Measurements from ENCODE around the gene GRAMD2B. TPM values are rescaled to one million over a fixed set of nuclear protein-coding genes. Genes with fewer than 3 reads are reported as not detected.
A peak's percentile ranks its signal among the peaks of the same experiment; 100 is the strongest.

The GRAMD2B gene
- total RNA-seq, 1 donor from 2014 or later, result 29.3 TPM

DNA sequence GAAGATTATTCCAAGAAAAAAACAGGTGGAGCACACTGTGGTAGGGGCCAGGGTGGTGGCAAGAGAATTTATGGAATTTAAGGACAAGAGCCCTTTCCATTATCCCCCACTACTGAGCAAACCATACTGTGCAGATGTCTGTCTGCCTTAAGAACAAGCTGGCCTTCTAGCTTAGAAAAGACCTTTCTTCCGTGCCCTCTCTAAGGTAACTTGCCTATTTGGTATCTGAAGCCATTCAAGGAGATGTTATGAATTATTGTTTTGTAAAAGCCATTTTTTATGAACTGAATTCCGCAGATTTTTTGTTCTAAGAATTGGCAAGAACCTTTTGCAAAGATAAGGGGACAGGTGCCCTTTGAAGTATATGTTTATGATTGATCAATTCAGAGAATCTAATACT, 20.9 kb downstream of the GRAMD2B start:
- intact Hi-C loops (cut with DNase I), result no loop called here
- ATAC-seq (no peak), DNase-seq (ENCODE audit: missing footprints) (no peak)

DNA sequence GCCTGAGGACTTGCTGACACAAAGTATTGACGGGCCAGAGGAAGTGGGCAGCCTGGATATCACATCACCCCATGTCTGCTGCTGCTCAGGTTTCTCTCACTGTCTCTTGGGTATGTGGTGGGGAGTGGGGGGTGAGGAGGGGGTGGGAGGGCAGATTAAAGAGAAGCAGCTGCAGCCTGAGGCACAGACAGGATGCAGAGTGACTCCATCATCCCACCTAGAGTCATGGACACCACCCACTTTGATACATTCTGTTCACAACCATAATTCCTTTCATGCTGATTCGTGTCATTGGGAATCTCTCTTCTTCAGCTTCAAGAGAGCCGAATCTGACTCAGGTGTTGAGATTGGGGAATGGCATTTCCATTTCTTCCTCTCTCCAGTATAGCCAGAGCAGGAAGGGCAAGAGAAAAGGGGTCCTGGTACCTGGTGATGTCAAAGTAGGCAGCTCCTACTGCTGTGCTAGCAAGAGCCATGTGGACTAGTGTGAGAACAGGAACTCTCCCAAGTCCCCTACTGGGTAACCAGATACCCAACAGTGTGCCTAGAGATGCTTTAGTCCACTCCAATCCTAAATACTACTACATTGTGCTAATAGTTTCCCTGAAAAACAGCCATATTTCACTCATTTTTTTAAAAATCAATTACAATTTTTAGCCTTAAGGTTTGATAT, 22.4 kb downstream of the GRAMD2B start:
- DNase-seq (ENCODE audit: missing footprints), result no peak
- intact Hi-C loops (cut with DNase I), result no loop called here
- no peak for ATAC-seq

DNA sequence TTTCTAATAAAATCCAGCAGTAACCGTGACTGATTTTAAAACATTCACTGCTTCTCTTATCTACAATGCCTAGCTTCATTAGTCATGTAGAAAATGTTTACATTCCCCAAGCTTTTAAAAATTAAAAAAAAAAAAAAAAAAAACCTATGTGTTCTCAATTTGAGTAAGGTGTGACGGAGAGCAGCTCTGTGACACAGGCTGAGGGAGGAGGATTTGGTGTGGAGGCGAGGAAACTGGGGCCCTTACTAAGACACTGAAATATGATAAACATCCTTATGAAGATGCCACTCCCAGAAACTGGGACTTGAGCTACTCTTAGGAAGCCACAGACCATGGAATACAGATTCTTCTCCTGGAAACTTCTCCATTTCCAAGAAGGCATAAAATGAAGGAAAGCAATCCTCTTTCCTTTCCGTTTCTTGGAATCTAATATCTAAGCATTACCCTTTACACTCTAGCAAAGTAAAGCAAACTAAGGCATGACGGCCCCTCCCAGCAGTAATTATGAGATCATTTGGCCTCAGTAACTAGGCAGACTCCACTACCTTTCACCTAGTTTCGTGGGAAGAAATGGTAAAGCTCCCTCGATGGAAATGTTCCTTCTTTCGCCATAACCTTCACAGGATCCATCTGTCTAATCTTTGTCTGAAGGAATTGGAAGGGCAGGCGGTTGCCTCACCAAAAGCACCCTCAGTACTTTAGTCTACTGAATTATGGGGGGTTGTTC, 23.5 kb downstream of the GRAMD2B start:
- intact Hi-C loops (cut with DNase I), result no loop called here
- DNase-seq (ENCODE audit: missing footprints) (no peak), ATAC-seq (no peak)

DNA sequence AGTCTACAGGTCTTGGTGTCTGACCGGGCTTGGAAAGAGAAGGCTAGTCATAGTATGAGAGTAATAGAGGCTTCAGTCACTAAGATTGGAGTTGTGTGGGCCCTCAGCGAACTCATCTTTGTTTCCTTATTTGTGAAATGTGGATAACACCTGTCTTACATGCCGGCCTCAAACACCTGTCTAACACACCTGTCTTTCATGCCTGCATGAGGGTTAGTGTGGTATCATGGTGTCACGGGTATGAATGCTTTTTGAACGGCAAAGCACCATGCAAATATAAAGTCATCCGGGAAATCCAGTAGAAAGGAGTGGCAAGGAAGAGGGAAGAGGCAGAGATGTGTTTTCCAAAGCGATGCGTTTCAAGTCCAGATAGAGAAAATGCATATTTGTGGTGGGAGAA, 25.5 kb downstream of the GRAMD2B start:
- ATAC-seq (no peak), DNase-seq (ENCODE audit: missing footprints) (no peak)
- intact Hi-C loops (cut with DNase I), result no loop called here

DNA sequence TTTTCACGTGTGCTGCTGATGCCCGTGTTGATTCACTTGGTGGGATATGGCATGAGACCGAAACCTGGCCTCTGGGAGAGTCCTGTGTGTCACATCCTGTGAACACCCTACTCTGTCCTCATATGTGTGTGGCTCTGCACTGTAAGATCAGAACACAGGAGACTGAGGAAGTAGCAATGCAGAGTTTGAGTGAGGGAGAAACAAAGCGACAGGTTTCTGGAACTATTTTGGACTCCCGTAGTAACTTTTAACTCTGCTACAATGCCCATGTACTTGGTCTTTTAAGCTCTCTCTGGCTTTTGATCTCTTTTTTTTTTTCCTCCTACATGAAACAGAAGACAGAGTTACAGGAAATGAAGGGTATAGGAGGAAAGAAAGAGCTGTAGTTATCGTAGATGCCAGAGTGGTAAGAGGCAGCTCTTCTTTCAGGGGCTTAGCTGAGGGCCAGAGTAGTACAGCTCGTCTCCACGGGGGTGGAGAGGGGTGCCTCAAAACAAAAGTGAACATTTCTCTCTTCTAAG, 26.6 kb downstream of the GRAMD2B start:
- ATAC-seq (peak; percentile 27), DNase-seq (ENCODE audit: missing footprints) (no peak)
- intact Hi-C loops (cut with DNase I), result no loop called here

DNA sequence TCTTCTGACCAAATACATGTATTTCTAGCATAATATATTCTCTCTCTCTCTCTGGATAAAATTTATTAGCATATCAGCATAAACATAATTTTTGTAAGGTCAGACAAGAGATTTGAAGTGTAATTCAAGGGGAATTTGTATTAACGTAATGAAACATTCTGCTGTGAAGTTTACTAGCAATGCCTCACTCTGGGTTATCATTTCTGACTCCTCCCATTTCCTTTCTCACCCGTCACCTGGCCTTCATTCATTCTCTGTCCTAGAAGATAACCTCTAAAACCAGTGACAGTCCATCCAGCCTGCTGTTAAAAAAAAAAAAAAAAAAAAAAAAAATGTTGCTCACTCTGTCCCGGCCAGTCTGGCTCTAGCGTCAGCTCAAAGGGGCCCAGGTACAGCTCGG, 27.1 kb downstream of the GRAMD2B start:
- intact Hi-C loops (cut with DNase I), result no loop called here
- DNase-seq (ENCODE audit: missing footprints) (no peak), ATAC-seq (no peak)

DNA sequence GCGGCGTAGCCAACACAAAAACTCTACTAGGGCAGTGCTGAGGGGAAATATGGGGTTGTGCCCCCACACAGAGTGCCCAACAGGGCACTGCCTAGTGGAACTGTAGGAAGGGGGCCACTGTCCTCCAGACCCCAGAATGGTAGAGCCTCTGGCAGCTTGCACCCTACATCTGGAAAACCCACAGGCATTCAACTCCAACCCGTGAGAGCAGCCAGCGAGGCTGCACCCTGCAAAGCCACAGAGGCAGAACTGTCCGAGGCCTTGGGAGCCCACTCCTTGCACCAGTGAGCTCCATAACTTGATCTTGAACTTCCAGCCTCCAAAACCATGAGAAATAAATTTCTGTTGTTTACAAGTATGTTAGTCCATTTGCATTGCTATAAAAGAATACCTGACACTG, 27.7 kb downstream of the GRAMD2B start:
- DNase-seq (ENCODE audit: missing footprints) (no peak), ATAC-seq (no peak)
- intact Hi-C loops (cut with DNase I), result no loop called here

DNA sequence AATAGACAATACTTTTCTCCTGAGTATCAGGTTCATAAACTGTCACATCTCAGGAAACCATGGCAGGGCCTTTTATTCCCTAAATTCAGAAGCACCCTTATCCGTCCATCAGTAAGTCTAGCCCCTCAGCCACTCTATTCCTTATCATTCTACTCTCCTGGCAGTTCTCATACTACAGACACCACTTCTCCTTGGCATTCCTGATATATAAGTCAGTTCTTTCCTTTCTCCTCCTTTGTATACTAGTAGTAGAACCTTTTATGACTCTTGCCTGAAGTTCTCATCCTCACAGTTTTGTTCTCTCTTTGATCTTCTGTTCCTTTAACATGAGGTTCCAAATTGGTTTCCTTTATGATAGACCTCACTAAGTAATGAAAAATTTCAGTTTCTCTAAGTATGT, 29.3 kb downstream of the GRAMD2B start:
- ATAC-seq, result no peak
- no peak for DNase-seq (ENCODE audit: missing footprints)
- intact Hi-C loops (cut with DNase I), result no loop called here

DNA sequence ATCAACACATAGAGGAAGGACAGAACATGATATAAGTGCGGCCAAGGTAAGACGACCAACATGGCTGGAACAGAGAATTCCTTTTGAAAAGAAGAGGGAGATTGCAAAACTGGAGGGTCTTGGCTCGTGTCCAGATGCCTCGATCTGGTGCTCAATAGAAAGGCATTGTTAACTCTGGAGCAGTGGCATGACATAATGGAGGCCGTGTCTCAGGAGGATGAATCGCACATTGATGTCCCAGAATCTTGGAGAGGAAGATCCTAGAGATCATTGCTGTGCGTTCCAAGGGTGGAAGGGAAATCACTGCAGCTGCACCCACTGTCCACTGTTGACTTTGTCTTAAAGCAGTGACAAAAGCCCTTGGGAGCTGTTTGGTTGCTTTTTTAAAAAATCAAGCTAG, 30.9 kb downstream of the GRAMD2B start:
- ATAC-seq (peak; percentile 68), DNase-seq (ENCODE audit: missing footprints) (peak; percentile 67)
- intact Hi-C loops (cut with DNase I), result no loop called here

DNA sequence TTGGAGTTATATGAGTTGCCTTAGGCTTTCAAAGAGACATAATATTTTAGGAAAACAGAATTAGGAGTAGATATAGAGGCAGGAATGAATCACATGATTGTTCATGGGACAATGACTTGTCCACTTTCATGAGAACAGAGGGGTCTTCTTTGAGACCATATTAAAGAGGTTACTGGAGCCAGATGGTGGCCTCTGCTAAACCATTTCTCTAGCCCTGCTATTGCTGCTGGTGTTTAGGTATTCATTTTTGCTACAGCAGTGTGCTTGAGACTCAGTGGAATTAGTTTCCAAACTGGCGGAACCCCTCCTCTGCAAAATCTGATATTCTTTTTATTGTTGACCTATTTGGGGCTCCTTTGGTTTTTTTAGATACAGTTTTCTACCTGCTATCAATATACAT, 31.3 kb downstream of the GRAMD2B start:
- intact Hi-C loops (cut with DNase I), result no loop called here
- ATAC-seq, result no peak
- DNase-seq (ENCODE audit: missing footprints), result no peak

DNA sequence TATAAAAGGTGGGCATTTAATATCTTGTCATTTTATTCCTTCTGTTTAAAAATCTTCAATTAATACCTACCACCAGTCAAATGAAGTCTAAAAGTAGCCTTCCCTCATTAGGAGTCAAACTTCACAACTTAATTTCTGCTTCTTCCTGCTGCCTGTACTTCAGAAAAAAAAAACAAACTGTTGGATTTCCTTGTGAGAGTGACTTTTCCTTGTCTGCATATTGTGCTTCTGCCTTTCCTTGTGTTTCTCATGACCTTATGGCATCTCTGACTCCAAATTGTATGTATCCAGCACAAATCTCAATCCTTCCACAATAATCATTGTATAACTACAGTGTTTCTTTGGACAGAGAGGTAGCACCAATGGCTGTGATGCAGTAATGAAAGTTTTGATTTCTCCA, 32.1 kb downstream of the GRAMD2B start:
- intact Hi-C loops (cut with DNase I), result no loop called here
- ATAC-seq (no peak), DNase-seq (ENCODE audit: missing footprints) (no peak)

DNA sequence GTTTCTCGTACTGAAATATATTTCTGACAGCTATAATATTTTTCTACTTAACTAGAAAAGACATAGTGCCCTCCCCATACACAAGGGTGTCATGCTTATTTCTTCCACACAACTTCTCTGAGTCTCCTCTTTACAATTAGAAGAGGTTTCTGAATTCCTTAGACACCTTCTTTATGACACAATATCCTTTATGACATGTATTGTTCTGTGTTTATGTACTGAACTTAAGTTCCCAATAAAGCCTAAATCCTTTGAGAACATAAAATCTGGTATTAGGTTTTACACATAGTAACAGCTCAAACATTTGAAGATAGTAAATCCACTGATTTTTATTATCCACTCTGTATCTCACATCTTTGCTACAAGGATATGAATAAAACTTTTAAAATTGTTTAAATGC, 32.5 kb downstream of the GRAMD2B start:
- no peak for ATAC-seq
- DNase-seq (ENCODE audit: missing footprints), result no peak
- intact Hi-C loops (cut with DNase I), result no loop called here

DNA sequence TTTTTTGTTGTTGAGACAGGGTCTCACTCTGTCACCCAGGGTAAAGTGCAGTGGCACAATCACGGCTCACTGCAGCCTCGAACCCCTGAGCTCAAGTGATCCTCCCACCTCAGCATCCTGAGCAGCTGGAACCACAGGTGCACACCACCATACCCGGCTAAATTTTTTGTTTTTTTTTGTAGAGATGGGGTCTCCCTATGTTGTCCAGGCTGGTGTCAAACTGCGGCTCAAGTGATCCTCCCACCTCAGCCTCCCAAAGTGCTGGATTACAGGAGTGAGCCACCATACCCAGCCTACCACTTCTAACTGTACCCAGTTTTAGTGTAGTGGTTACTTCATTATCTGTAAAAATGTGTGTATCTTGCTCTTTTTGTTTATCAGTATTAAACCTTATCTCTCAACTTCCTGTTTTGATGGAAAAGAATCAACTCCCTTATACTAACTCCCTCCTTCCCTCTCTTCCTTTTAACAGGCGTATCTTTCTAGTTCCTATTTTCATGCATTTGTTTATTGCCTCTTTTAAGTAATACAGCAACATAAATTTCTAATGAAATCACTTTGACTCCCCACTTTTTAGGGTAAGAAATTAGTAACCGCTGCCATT, 33.1 kb downstream of the GRAMD2B start:
- no peak for ATAC-seq
- intact Hi-C loops (cut with DNase I), result no loop called here
- DNase-seq (ENCODE audit: missing footprints), result no peak

DNA sequence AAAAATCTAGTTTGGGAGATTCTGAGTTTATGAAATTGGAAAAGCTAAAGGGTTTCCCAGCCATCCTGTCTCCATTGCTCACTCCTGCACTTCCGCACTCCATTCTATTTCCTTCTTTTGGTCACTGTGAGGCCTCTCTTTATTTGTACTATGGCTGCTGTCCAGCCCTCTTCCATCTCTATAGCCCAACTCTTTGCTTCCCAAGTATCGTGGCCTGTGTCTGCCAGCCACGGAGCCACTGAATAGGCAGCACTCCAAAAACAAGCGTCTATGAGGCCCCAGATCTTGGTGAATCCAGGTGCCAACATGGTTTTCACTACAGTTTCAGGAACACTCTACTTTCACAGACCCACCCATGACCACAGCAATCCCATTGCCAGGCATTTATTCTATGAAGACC, 37.2 kb downstream of the GRAMD2B start:
- intact Hi-C loops (cut with DNase I), result no loop called here
- DNase-seq (ENCODE audit: missing footprints) (no peak), ATAC-seq (no peak)

DNA sequence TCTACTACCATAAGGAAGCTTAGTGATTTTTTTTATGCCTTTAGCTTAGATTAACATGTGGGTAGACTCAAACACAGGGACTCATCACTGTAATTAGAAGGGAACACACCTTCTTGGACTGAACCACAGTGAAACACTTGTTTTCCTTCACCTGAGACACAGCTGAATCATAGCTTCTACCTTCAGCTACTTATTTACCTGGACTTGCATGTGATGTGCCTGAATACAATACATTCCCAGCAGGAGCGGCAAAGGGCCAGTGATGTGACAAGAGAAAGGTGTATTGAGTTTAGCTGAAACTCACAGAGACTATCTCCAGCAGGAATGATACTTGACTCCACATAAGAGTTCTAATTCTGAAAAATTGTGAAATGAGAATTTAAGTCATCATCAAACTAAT, 37.8 kb downstream of the GRAMD2B start:
- DNase-seq (ENCODE audit: missing footprints), result no peak
- ATAC-seq, result no peak
- intact Hi-C loops (cut with DNase I), result no loop called here

DNA sequence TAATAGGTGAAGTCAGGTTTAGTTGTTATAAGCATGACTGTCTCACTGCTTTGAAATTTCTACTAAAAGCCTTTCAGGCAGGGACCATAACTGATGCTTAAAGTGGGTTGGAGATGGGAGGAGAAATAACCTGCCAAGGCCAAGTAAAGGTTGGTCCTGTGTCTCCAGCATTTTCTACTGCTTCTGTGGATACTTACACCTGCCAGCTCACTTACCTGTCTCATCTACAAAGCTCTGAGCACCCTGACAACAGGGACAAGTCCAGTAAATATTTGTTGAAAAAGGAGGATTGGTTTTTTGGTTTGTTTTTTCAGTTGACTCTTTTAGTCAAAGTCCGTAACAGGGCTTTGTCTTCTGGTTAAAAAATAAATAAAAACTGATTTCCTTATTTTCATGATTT, 38.6 kb downstream of the GRAMD2B start:
- DNase-seq (ENCODE audit: missing footprints), result no peak
- intact Hi-C loops (cut with DNase I), result no loop called here
- no peak for ATAC-seq

DNA sequence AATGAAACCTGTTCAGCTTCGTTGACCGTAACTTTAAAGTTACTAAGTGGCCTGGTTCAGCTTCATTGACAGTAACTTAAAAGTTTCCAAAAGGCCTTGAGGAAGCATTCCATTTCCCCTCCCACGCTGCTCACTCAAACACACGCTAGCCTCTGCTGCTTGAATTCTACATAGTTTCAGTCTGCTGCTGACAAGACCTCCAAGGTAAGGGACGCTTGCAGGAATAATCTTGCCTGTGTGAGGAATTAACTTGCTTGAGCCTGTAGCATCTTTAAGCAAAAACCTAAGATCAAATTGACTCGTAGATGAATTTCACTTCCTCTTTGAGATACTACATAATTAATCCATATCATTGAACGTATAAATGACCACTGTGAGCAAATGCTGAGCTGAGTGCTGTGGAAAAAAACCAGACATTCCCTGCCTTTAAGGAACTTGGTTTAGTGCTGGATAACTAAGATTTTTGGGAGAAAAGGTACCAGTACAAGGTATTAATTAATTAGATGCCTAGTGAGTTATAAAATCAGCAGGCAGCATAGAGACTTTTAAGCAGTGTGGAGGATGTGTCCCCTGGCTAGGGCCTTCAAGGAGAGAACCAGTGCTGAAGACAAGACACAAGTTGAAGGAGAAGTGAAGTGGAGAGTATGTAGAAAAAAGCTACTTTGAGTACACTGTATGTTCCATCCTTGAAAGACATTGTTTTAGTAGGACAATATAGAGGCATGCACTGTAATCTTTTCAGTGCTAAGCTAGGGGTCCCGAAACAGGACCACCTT, 39.2 kb downstream of the GRAMD2B start:
- DNase-seq (ENCODE audit: missing footprints) (no peak), ATAC-seq (peak; percentile 44)
- intact Hi-C loops (cut with DNase I), result no loop called here

DNA sequence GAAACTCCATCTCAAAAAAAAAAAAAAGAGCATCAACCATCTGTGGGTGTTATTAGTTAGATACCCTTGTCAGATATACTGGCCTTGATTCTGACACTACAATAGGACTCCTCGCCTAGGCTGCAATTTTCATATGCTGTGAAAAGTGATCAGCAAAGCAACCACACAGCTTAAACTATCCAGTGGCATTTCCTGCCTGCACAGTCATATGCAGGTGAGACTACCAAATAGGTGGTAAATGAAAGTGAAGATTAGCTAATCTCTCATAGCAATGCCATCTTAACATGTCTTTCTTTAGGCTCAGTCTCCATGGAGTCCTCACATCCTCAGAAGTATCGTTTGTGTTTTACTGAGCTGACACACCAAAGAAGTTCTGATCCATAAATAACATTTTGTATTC, 40.8 kb downstream of the GRAMD2B start:
- DNase-seq (ENCODE audit: missing footprints) (no peak), ATAC-seq (no peak)
- intact Hi-C loops (cut with DNase I), result no loop called here

DNA sequence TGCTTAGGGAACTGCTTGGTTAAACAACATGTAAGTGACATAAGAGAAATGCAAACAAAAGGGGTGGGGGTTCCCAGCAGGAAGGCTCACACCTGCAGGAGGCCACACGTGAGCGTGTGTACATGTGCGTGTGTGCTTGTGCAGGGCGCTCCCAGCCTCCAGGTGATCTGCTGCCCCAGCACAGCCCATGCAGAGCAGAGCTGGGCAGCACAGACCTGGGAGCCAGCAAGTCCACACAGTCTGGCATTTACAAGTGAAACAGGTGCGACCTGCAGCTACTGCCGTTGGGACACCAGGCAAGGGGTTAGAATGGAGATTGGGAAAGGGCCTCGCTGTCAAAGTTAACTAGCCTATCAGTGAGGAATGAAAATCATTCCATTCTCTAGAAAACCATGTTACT, 41.8 kb downstream of the GRAMD2B start:
- intact Hi-C loops (cut with DNase I), result no loop called here
- ATAC-seq (no peak), DNase-seq (ENCODE audit: missing footprints) (no peak)

DNA sequence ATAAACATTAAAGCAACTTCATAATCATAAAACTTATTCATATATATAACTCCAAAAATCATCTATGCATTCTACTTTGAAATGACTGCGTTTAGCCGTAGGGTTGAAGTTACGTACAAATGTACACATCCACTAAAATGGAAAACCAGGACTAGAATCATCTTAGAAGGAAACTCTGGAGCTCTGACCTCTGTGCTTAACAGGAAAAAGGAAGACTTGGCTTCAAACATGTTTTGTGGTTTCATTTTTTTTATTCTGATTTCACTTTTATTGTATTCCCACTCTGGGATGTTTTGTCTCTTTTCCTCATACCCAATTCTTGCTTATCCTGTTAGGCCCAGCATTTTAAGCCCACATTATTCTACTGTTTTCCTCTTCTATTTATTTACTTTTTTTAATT, 44.9 kb downstream of the GRAMD2B start:
- intact Hi-C loops (cut with DNase I), result no loop called here
- no peak for ATAC-seq
- DNase-seq (ENCODE audit: missing footprints), result no peak
